ENCODE data around the gene DEGS1. TPM values are rescaled to one million over a fixed set of nuclear protein-coding genes. Genes with fewer than 3 reads are reported as not detected.
A peak's percentile ranks its signal among the peaks of the same experiment; 100 is the strongest.

The DEGS1 gene
- total RNA-seq, 1 donor from 2014 or later = 76.7 TPM

GRCh38 chr1:224234017-224234416 is 51.0 kb downstream of the DEGS1 start:
- H3K27ac ChIP-seq = no peak overlapping the region
- DNase-seq = no peak
- TF ChIP-seq CTCF (IDR thresholded peaks at IDR 0.05) = no peak
- intact Hi-C loops (cut with DNase I) = no loop called here
- peaks cover 58% of the 10 kb centered on the region for H3K36me3 ChIP-seq
- H3K4me1 ChIP-seq = peaks cover 10% of the 10 kb centered on the region
- H3K4me3 ChIP-seq = no peak overlapping the region
- no peak for ATAC-seq
- no peaks in the 10 kb centered on the region for H3K27me3 ChIP-seq
- H3K9me3 ChIP-seq = no peaks in the 10 kb centered on the region

GRCh38 chr1:224235813-224236493 is 52.9 kb downstream of the DEGS1 start:
- H3K4me3 ChIP-seq = no peak overlapping the region
- no peak overlapping the region for H3K27ac ChIP-seq
- DNase-seq (no peak), ATAC-seq (no peak)
- H3K4me1 ChIP-seq = peaks cover 10% of the 10 kb centered on the region
- H3K27me3 ChIP-seq = no peaks in the 10 kb centered on the region
- H3K9me3 ChIP-seq = no peaks in the 10 kb centered on the region
- peaks cover 38% of the 10 kb centered on the region for H3K36me3 ChIP-seq
- intact Hi-C loops (cut with DNase I) = no loop called here
- TF ChIP-seq CTCF (IDR thresholded peaks at IDR 0.05) = no peak

- H3K4me1 ChIP-seq = peaks cover 10% of the 10 kb centered on the region
- no peaks in the 10 kb centered on the region for H3K27me3 ChIP-seq
- H3K36me3 ChIP-seq = peaks cover 27% of the 10 kb centered on the region
- peak overlapping the region; percentile 13 for H3K27ac ChIP-seq
- DNase-seq = no peak
- TF ChIP-seq CTCF (IDR thresholded peaks at IDR 0.05) = no peak
- no peak overlapping the region for H3K4me3 ChIP-seq
- intact Hi-C loops (cut with DNase I) = no loop called here
- ATAC-seq = peak; percentile 86
- no peaks in the 10 kb centered on the region for H3K9me3 ChIP-seq
Observed at GRCh38 chr1:224237119-224237881, 54.3 kb downstream of the DEGS1 start.

- ATAC-seq (peak; percentile 78), DNase-seq (no peak)
- intact Hi-C loops (cut with DNase I) = no loop called here
- TF ChIP-seq CTCF (IDR thresholded peaks at IDR 0.05) = no peak
- Histone ChIP-seq H3K27me3 (no peaks in the 10 kb centered on the region), H3K27ac (no peak overlapping the region), H3K9me3 (no peaks in the 10 kb centered on the region), H3K4me3 (no peak overlapping the region), H3K36me3 (peaks cover 24% of the 10 kb centered on the region), H3K4me1 (peaks cover 10% of the 10 kb centered on the region)
Observed at GRCh38 chr1:224238212-224238611, 55.2 kb downstream of the DEGS1 start.

- H3K36me3 ChIP-seq = peaks cover 24% of the 10 kb centered on the region
- no peak overlapping the region for H3K27ac ChIP-seq
- H3K27me3 ChIP-seq = no peaks in the 10 kb centered on the region
- intact Hi-C loops (cut with DNase I) = no loop called here
- H3K4me1 ChIP-seq = peaks cover 10% of the 10 kb centered on the region
- DNase-seq (no peak), ATAC-seq (no peak)
- H3K9me3 ChIP-seq = no peaks in the 10 kb centered on the region
- H3K4me3 ChIP-seq = no peak overlapping the region
- no peak for TF ChIP-seq CTCF (IDR thresholded peaks at IDR 0.05)
Observed at GRCh38 chr1:224238756-224239155, 55.7 kb downstream of the DEGS1 start.

Other genes starting within 250 kb of the DEGS1 start
- 24.9 TPM for gene FBXO28, start 69.1 kb upstream of the DEGS1 start, total RNA-seq
- 24.1 TPM for gene NVL, start 146.9 kb downstream of the DEGS1 start, total RNA-seq
- 76.6 TPM for gene CNIH4, start 173.6 kb downstream of the DEGS1 start, total RNA-seq

Measured in upper lobe of right lung (tissue), 1 donor.